GM23248 (cell line): ENCODE measurements around the gene AMBRA1. TPM values are rescaled to one million over a fixed set of nuclear protein-coding genes. Genes with fewer than 3 reads are reported as not detected.
"Not testable (repeated sequence)": the region's sequence is repeated elsewhere in the genome, so short reads cannot be mapped to it uniquely, and the experiment has no call there.

Experiments
- DNase-seq: peaks from one replicate; pipeline ENCODE4 v3.0.0-alpha.2; 2015
- H2AFZ ChIP-seq: fragments of 200-600 bp; sonication (generic); 2 replicates; pipeline ENCODE4 v1.6.1; 2016; ENCODE audit warnings: antibody characterized with exemption
- H3F3A ChIP-seq: fragments of 200-600 bp; sonication (generic); 2 replicates; pipeline ENCODE4 v1.6.1; 2016; ENCODE audit warnings: mild to moderate bottlenecking, antibody characterized with exemption, mixed run types; ENCODE audit not compliant: insufficient read depth
- H3K27ac ChIP-seq: fragments of 200-600 bp; sonication (generic); 2 replicates; pipeline ENCODE4 v1.5.1; 2016; ENCODE audit warnings: mild to moderate bottlenecking
- H3K27me3 ChIP-seq: fragments of 200-600 bp; sonication (generic); replicated peaks from 2 replicates; pipeline ENCODE4 v1.6.1; 2016; ENCODE audit warnings: mild to moderate bottlenecking; ENCODE audit not compliant: insufficient read depth
- H3K36me3 ChIP-seq: fragments of 200-600 bp; sonication (generic); 2 replicates; pipeline ENCODE4 v1.6.1; 2016; ENCODE audit warnings: low read depth, mild to moderate bottlenecking
- H3K4me1 ChIP-seq: fragments of 200-600 bp; sonication (generic); 2 replicates; pipeline ENCODE4 v1.6.1; 2016; ENCODE audit warnings: mild to moderate bottlenecking; ENCODE audit not compliant: insufficient read depth
- H3K4me2 ChIP-seq: fragments of 200-600 bp; sonication (generic); one replicate; pipeline ENCODE4 v1.6.1; 2016; ENCODE audit warnings: mild to moderate bottlenecking; ENCODE audit not compliant: unreplicated experiment
- H3K4me3 ChIP-seq: fragments of 200-600 bp; sonication (generic); 2 replicates; pipeline ENCODE4 v1.5.1; 2016; ENCODE audit warnings: mild to moderate bottlenecking
- H3K79me2 ChIP-seq: fragments of 200-600 bp; sonication (generic); 2 replicates; pipeline ENCODE4 v1.6.1; 2016; ENCODE audit warnings: mild to moderate bottlenecking; ENCODE audit not compliant: insufficient read depth
- H3K9ac ChIP-seq: fragments of 200-600 bp; sonication (generic); 2 replicates; pipeline ENCODE4 v1.6.1; 2016; ENCODE audit warnings: mild to moderate bottlenecking
- H3K9me2 ChIP-seq: fragments of 200-600 bp; sonication (generic); 2 replicates; pipeline ENCODE4 v1.6.1; 2016; ENCODE audit warnings: mixed run types, mild to moderate bottlenecking, moderate library complexity; ENCODE audit not compliant: insufficient read depth
- H3K9me3 ChIP-seq: fragments of 200-600 bp; sonication (generic); one replicate; pipeline ENCODE4 v1.6.1; 2017; ENCODE audit warnings: low read depth
- H4K20me1 ChIP-seq: fragments of 200-600 bp; sonication (generic); 2 replicates; pipeline ENCODE4 v1.6.0; 2016; ENCODE audit not compliant: insufficient read depth
- EZH2 ChIP-seq: fragments of 200-600 bp; sonication (generic); IDR thresholded peaks from 2 replicates; pipeline ENCODE4 v1.6.1; 2018; ENCODE audit warnings: antibody characterized with exemption, mild to moderate bottlenecking; ENCODE audit not compliant: insufficient read depth, poor library complexity, severe bottlenecking
- EZH2phosphoT487 ChIP-seq: fragments of 200-600 bp; sonication (generic); IDR thresholded peaks from 2 replicates; pipeline ENCODE4 v1.6.1; 2018; ENCODE audit warnings: antibody characterized with exemption, moderate library complexity, mild to moderate bottlenecking, low read depth; ENCODE audit not compliant: insufficient read depth
- WGBS, 2 experiments: methylation state at CpG; one replicate each; pipeline ENCODE4 v1.1.6; 2015 to 2017; ENCODE audit warnings: low lambda C conversion rate in 2 of 2, low coverage in 1 of 2; ENCODE audit errors: missing lambda C conversion rate in 2 of 2; 5-methylcytosine and 5-hydroxymethylcytosine counted together
- in situ Hi-C: fragments of 300-500 bp; cut with MboI; formaldehyde crosslinking; loops from 2 replicates; pipeline ENCODE4 v1.15.0; 2020
- polyA plus RNA-seq: library from polyadenylated mRNA; unstranded; fragments of >200 nt; fragmentation: Nextera tagmentation; extraction: Ambion mirVana; gene quantifications from 2 replicates; pipeline ENCODE4 v1.2.1, GENCODE V29; 2016
- total RNA-seq: library from RNA; depleted of rRNA; stranded (reverse); fragments of >200 nt; shearing (Covaris generic); gene quantifications from 2 replicates; pipeline ENCODE4 v1.2.3, GENCODE V29; 2014

AMBRA1 gene
- total and polyA plus RNA-seq, 2 experiments from 2014 or later = 5.0 to 46.0 TPM

DNA sequence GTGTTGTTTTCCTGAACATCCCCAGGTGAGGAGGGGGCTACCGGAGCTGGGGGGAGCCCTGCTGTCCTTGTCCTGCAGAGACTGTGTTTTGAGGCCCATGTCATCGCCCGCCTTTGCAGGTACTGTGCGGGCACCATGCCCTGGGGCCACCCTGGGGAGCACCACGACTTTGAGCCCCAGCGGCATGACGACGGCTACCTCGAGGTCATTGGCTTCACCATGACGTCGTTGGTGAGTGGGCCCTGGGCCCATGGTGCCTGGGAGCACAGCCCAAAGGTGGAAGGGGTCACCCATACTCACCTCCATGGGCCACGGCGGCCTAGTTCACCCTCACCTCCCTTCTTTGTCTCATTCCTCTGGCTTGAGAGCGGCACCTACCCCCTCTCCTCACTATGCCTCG, 219.0 kb downstream of the AMBRA1 start:
- no peak overlapping the region for H3K4me2 ChIP-seq
- no peaks in the 10 kb centered on the region for H3K9me3 ChIP-seq
- H3K27ac ChIP-seq = no peak overlapping the region
- no peaks in the 10 kb centered on the region for H3K36me3 ChIP-seq
- H2AFZ ChIP-seq = no peak overlapping the region
- no peaks in the 10 kb centered on the region for H3F3A ChIP-seq
- H4K20me1 ChIP-seq = no peaks in the 10 kb centered on the region
- no peak for DNase-seq
- 92 to 94% methylated on average over 14 to 15 of the region's 15 CpGs for WGBS, 2 experiments
- H3K27me3 ChIP-seq = no peaks in the 10 kb centered on the region
- H3K79me2 ChIP-seq = no peaks in the 10 kb centered on the region
- in situ Hi-C loops = no loop called here
- no peak overlapping the region for H3K9ac ChIP-seq
- no peak for TF ChIP-seq EZH2phosphoT487
- TF ChIP-seq EZH2 = no peak
- H3K4me3 ChIP-seq = no peak overlapping the region
- H3K4me1 ChIP-seq = no peaks in the 10 kb centered on the region
- H3K9me2 ChIP-seq = no peaks in the 10 kb centered on the region

DNA sequence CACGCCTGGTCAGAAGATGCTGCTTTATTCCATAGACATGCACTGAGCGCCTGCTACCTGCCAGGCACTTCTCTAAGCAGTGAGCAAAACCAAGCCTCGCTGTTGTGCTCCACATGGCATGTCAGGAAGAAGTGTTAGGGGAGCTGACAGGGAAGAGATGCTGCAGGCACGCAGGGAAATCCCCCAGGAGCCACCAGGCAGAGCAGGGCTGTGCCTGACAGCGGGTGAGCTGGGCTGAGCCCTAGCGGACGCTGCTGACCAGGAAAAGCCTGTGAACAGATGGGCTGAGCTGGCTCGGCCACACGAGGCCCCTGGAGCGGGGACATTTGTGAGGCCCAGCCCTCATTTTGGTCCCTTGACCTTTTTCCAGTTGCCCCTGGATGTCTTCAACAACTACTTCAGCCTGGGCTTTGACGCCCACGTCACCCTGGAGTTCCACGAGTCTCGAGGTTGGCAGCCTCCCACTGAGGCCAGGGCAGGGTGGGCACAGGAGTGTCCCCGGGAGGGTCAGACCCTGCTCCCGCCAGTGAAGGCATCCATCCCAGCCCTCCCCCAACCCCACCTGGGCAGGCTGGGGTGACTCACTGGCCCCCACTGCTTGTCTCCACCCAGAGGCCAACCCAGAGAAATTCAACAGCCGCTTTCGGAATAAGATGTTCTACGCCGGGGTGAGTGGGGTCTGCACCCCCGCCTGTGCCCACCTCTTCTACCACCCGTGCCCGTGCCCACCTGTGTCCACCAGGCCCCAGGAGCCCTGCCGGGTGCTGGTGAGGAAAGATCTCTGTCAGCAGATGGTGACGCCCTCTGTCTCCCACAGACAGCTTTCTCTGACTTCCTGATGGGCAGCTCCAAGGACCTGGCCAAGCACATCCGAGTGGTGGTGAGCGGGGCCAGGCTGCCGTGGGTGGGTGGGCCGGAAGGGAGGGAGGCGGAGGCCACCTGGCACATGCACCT, 219.8 kb downstream of the AMBRA1 start:
- H3K4me1 ChIP-seq = no peaks in the 10 kb centered on the region
- H4K20me1 ChIP-seq = no peaks in the 10 kb centered on the region
- DNase-seq = no peak
- H3K9me2 ChIP-seq = no peaks in the 10 kb centered on the region
- no peak overlapping the region for H3K27ac ChIP-seq
- no peak for TF ChIP-seq EZH2
- TF ChIP-seq EZH2phosphoT487 = no peak
- no peak overlapping the region for H3K4me3 ChIP-seq
- H3K9ac ChIP-seq = no peak overlapping the region
- H3K4me2 ChIP-seq = no peak overlapping the region
- 88 to 90% methylated on average over 23 to 30 of the region's 30 CpGs for WGBS, 2 experiments
- in situ Hi-C loops = no loop called here
- no peaks in the 10 kb centered on the region for H3F3A ChIP-seq
- no peaks in the 10 kb centered on the region for H3K9me3 ChIP-seq
- H3K79me2 ChIP-seq = no peaks in the 10 kb centered on the region
- no peaks in the 10 kb centered on the region for H3K36me3 ChIP-seq
- H2AFZ ChIP-seq = no peak overlapping the region
- H3K27me3 ChIP-seq = no peaks in the 10 kb centered on the region

DNA sequence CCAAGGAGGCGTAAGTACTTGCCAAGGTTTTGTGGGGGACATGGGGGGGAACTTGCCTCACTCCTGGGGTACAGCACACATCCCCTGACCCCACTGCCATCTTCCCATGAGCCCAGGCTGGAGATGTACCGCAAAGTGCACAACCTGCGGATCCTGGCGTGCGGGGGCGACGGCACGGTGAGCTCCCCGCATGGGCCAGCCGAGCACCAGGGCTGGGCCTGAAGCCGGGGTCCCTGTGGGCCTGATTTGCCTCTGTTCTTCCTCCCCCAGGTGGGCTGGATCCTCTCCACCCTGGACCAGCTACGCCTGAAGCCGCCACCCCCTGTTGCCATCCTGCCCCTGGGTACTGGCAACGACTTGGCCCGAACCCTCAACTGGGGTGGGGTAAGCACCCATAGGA, 221.3 kb downstream of the AMBRA1 start:
- H3K9me3 ChIP-seq, H3K9ac ChIP-seq: not testable (repeated sequence)

DNA sequence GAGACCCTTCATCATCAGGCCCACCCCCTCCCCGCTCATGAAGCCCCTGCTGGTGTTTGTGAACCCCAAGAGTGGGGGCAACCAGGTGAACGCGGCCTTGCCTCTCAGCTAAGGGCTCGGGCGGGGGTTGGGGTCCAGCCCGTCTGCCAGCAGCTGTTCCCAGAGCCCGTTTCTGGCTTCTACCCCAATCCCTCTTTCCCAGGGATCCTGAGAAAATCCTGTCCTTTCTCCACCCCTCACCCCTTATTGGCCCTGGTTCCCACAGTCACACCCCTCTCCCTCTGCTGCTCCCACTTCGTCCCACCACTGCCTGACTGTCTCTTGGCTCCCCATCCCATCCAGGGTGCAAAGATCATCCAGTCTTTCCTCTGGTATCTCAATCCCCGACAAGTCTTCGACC, 221.7 kb downstream of the AMBRA1 start:
- Histone ChIP-seq H2AFZ (no peak overlapping the region), H3F3A (no peaks in the 10 kb centered on the region), H3K9me3 (no peaks in the 10 kb centered on the region), H3K9ac (no peak overlapping the region), H3K4me3 (no peak overlapping the region), H3K27ac (no peak overlapping the region), H4K20me1 (no peaks in the 10 kb centered on the region), H3K4me1 (no peaks in the 10 kb centered on the region), H3K4me2 (no peak overlapping the region), H3K79me2 (no peaks in the 10 kb centered on the region), H3K9me2 (no peaks in the 10 kb centered on the region), H3K36me3 (no peaks in the 10 kb centered on the region), H3K27me3 (no peaks in the 10 kb centered on the region)
- no peak for TF ChIP-seq EZH2phosphoT487
- TF ChIP-seq EZH2 = no peak
- no peak for DNase-seq
- WGBS, 2 experiments = 92 to 98% methylated on average over 10 of the region's 10 CpGs
- in situ Hi-C loops = no loop called here

More for the DNA sequence above, 221.3 kb downstream of the AMBRA1 start:
- WGBS, 2 experiments = 90 to 96% methylated on average over 13 to 15 of the region's 15 CpGs
- in situ Hi-C loops, H3K79me2 ChIP-seq, H3K4me2 ChIP-seq, H2AFZ ChIP-seq, H3F3A ChIP-seq, H3K27me3 ChIP-seq, H3K9me2 ChIP-seq, H3K4me1 ChIP-seq, H3K27ac ChIP-seq, DNase-seq, H4K20me1 ChIP-seq, H3K4me3 ChIP-seq, H3K36me3 ChIP-seq: not testable (repeated sequence)

DNA sequence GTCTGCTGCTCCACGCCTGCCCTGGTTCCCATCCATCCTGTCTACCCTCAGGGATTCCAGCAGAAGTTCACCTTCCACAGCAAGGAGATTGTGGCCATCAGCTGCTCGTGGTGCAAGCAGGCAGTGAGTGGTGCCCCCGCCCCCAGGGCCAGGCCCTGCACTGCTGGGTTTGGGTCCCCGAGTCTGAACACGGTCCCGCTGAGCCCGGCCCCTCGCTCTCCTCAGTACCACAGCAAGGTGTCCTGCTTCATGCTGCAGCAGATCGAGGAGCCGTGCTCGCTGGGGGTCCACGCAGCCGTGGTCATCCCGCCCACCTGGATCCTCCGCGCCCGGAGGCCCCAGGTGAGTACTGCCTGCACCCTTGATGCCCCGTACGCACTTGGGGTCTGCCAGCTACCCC, 222.6 kb downstream of the AMBRA1 start:
- H2AFZ ChIP-seq, H3K4me1 ChIP-seq, DNase-seq, H3K9me2 ChIP-seq, H3K4me2 ChIP-seq, H3K9me3 ChIP-seq, H3K27me3 ChIP-seq, H4K20me1 ChIP-seq, H3K27ac ChIP-seq, H3K4me3 ChIP-seq, H3F3A ChIP-seq, in situ Hi-C loops, H3K79me2 ChIP-seq, H3K9ac ChIP-seq, H3K36me3 ChIP-seq: not testable (repeated sequence)
- 97% methylated on average over 13 to 17 of the region's 19 CpGs for WGBS, 2 experiments
